ENCODE results near the gene CPAMD8.
A peak's percentile ranks its signal among the peaks of the same experiment; 100 is the strongest.
"Not testable (repeated sequence)": the region's sequence is repeated elsewhere in the genome, so short reads cannot be mapped to it uniquely, and the experiment has no call there.

CPAMD8 gene

DNA sequence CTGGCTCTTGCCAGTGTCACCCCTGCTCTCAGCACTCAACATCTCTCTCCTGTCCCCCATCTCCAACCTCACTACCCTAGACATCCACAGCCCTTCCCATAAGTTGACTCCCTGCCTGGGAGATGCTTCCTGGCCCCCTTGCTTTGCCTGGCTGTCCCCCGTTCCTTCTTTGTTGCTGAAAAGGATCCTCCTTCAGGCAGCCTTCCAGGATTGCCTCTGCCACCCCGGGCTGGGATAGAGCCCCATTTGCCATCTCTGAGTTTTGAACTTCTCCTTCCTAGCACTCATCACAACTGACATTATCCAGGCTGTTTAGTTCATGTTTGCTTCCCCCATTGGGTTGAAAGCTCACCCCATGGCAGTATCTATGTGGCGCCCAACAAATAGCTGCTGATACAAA lies 20.0 kb downstream of the CPAMD8 start:
- no peak overlapping the region for H3K4me3 ChIP-seq
- H3K27ac ChIP-seq, result no peak overlapping the region

DNA sequence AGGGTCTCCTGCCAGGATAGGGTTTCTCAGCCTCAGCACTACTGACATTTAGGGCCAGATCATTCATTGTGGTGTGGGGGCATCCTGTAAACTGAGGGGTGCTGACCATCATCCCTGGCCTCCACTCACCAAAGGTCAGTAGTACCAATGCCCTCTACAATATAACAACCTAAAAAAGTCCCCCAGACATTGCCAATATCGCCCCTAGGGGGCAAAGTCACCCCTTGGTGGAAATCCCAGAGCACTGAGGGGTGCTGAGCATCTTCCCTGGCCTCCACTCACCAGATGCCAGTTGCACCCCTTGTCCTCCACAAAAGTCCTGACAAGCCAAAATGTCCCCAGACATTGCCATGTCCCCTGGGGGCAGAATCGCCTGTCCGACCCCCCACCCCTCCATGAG lies 21.6 kb downstream of the CPAMD8 start:
- no peak overlapping the region for H3K4me3 ChIP-seq

DNA sequence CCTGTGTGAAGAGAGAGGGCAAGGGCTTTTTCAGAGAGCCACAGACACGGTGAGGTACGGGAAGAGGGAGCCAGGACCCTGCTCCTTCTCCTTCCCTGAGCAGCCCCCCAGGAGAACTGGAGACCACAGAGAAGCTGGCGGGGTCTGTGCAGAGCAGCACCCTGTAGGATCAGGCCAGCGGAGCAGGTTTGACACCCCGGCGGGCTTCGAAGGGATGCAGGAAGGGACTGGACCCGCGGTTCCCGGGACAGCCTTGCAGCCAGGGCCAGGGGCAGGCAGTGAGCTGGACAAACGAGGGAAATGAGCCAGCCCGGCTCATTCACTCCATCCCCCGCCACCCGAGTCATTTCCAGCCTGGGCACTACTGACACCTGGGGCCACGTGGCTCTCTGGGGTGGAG lies 22.2 kb downstream of the CPAMD8 start:
- H3K4me3 ChIP-seq, result no peak overlapping the region
- H3K27ac ChIP-seq, result no peak overlapping the region

More for the DNA sequence above, 21.6 kb downstream of the CPAMD8 start:
- H3K27ac ChIP-seq, result no peak overlapping the region

DNA sequence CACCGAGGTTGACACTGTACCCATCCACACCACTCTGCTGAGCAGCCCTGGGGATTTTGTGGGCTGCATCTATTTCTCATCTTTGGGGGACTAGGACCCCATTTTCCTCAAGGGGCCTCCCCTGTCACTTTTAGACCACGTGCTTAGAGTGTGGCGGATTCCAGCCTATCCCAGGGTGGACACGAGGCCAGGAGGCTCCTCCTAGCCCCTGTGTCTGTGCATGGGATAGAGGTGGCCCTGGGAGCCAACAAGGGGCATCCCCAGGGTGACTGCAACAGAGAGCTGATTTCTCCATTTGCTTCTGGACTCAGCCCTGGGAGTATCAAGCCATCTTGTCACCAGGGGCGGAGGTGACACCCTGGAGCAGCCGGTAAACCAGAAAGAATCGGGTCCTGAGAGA lies 24.2 kb downstream of the CPAMD8 start:
- no peak overlapping the region for H3K4me3 ChIP-seq

DNA sequence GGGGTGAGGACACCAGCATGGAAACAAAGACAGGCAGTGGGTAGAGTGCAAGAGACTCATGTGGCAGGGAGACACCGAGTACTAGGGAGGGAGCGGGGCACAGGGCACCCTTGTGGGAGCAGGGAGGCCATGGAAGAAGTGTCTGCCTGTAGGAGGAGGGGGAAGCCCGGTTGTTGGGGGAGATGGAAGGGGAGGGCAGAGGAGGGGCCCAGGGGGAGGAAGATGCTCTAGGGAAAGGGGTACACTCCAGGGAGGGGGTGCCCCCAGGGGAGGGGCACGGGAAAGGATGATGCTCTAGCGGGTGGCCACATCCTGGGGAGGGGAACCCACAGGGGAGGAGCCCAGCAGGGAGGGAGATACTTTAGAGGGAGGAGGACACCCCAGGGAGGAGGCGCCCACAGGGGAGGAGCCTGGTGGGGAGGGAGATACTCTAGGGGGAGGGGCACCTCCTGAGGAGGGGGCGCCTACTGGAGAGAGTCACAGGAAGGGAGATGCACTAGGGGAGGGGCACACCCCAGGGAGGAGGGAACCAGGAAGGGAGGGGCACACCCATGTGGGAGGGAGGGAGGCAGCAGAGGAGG lies 24.9 kb downstream of the CPAMD8 start:
- Histone ChIP-seq H3K27ac (peak overlapping the region in 1 of 21 experiments; percentile 75), H3K4me3 (no peak overlapping the region)

More for the DNA sequence above, 24.2 kb downstream of the CPAMD8 start:
- no peak overlapping the region for H3K27ac ChIP-seq

DNA sequence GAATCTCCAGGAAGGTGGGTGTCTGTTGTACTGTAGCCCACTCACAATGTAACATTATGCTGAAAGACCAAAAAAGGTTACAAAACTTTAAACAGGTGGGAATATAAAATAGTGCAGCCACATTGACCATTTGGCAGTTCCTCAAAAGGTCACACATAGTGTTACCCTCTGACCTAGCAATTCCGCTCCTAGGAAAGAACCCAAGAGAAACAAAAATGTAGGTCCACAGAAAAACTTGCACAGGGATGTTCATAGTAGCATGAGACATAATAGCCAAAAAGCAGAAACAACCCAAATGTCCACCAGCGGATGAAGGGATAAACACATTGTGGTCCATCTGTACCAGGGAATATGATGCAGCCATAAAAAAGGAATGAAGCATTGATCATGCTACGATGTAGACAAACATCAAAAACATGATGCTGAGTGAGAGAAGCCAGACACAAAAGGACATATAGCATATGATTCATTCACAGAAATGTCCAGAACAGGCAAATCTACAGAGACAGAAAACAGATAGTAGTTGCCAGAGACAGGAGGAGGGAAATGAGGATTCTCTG lies 27.9 kb downstream of the CPAMD8 start:
- no peak overlapping the region for H3K27ac ChIP-seq

DNA sequence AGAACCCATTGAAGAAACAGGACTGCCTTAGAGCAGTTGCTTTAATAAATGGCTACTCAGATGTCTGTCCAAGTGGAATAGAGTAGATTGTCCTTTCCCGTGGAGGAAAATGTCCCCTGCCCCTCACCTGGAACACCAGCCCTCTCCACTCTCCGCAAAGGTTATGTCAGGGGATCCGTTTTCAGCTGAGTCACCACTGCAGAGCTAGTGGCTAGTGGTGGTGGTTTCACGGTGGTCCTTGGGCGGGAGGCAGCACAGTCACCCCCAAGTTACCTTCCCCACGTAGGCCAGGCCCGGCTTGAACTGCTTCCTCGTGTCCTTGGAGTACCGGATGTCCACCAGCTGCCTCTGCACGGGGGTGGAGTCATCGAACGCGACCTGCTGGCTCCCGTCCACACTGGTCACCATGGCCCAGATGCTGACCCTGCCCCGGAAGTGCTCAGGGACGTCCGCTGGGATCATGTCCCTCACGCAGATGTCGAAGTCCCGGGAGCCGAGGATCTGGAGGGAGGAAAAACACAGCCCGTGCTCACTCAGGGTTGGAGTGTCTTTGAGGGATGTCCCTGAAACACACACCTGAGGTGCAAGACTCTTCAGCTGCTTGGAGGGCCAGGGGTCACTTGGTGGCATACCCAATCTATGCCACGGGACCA lies 29.6 kb downstream of the CPAMD8 start:
- H3K27ac ChIP-seq, H3K4me3 ChIP-seq: not testable (repeated sequence)

More for the DNA sequence above, 27.9 kb downstream of the CPAMD8 start:
- no peak overlapping the region for H3K4me3 ChIP-seq

DNA sequence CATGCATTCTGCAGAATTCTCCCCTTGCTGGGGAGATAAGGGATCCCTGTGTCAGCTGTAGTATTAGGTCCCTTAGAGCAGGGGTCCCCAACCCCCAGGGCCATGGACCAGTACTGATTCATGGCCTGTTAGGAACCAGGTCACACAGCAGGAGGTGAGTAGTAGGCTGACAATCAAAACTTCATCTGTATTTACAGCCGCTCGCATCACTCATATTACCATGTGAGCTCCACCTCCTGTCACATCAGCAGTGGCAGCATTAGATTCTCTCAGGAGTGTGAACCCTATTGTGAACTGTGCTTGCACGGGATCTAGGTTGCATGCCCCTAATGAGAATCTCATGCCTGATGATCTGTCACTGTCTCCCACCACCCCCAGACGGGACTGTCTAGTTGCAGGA lies 37.9 kb downstream of the CPAMD8 start:
- Histone ChIP-seq H3K4me3 (no peak overlapping the region), H3K27ac (no peak overlapping the region)

DNA sequence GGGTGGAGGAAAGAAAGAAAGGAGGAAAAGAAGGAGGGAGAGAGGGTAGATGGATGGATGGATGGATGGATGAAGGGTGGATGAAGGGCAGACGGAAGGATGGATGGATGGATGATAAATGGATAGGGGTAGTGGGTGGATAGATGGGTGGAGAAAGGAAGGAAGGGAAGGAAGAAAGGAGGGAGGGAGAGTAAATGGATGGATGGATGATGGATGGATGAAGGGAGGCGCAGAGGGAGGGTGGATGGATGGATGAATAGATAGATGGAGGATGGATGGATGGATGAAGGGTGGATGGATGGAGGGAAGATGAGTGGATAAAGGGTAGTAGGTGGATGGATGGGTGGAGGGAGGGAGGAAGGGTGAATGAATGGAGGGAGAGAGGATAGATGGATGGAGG lies 41.2 kb downstream of the CPAMD8 start:
- Histone ChIP-seq H3K27ac (no peak overlapping the region), H3K4me3 (no peak overlapping the region)

DNA sequence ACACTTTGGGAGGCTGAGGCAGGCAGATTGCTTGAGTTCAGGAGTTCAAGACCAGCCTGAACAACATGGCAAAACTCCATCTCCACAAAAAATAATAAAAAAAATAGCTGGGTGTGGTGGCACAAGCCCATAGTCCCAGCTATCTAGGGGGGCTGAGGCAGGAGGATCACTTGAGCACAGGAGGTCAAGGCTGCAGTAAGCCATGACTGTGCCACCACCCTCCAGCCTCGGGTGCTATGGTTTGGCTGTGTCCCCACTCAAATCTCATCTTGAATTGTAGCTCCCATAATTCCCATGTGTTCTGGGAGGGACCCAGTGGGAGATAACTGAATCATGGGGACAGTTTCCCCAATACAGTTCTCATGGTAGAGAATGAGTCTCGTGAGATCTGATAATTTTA lies 44.0 kb downstream of the CPAMD8 start:
- not testable (repeated sequence) for H3K27ac ChIP-seq, H3K4me3 ChIP-seq

DNA sequence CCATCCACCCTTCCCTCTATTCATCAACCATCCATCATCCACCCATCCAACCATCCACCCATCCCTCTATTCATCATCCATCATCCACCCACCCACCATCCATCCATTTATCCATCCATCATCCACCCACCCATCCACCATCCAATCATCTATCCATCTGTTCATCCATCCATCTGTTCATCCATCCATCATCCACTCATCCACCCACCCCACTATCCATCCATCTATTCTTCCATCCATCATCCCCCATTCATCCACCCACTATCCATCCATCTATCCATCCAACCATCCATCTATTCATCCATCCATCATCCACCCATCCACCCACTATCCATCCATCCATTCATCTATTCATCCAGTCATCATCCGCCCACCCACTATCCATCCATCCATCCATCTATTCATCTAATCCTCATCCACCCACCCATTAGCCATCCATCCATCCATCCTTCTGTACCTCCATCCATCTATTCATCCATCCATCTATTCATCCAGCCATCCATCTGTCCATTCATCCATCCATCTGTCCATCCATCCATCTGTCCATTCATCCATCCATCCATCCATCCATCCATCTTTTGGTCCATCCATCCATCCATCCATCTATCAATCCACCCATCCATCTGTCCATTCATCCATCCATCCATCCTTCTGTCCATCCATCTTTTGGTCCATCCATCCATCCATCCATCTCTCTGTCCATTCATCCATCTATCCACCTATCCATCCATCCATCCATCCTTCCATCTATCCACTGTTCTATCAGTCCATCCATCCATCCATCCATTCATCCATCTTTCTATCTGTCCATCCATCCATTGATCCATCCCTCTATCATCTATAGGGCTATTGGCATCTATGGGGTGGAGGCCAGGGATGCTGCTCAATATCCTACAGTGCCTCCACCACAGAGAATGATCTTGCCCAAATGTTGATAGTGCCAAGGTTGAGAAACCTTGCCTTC lies 47.5 kb downstream of the CPAMD8 start:
- Histone ChIP-seq H3K27ac (no peak overlapping the region), H3K4me3 (no peak overlapping the region)

DNA sequence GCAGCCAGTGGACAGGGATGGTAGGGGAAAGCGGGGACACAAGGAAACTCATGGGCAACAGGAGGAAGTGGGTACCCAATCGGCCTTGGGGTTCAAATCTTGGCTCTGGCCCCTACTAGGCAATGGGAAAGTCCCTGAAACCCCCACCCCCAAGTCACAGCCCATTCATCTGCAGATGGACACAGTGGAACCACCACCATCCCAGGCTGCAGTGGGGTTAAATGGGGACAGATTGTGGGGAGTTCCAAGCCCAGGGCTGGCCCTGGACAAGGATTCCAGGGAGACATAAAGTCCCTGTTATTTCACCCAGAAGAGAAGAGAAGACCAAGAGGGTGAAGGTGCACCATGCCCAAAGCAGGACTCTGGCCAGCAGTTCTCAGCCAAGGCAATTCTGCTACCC lies 48.5 kb downstream of the CPAMD8 start:
- H3K4me3 ChIP-seq, result no peak overlapping the region
- no peak overlapping the region for H3K27ac ChIP-seq

DNA sequence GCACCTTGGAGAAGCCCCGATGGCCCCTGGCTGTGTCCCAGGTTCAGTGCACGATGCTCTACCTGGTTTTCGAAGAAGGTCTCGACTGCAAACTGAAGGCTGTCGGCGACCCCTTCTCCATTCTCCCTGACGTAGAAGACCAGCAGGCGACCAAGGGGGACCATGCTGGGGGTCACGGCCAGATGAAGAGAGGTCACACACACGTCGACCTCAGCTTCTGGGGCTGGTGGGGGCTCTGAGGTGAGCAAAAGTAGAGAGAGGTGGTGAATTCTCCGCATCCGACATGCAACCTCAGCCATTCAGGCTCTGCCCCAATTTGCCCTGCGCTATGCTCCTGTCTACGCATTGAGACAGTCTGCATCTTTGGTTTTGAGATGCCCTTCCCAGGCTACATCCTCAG lies 49.3 kb downstream of the CPAMD8 start:
- no peak overlapping the region for H3K4me3 ChIP-seq
- H3K27ac ChIP-seq, result no peak overlapping the region

DNA sequence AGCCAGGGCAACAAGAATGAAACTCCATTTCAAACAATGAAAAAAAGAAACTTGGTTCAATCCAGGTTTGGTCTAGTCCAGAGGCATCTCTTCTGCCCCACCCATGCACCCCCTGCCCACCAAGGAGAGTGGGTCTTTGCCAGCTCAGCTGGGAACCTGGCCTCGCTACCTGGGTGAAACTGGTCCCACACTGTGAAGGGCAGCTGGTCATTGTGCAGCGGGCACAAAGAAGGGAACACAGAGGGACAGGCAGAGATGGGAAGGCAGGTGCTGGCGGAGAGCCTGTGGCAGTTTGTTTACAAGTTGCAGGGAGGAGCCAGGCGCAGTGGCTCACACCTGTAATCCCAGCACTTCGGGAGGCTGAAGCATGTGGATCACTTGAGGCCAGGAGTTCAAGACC lies 50.2 kb downstream of the CPAMD8 start:
- H3K4me3 ChIP-seq, result no peak overlapping the region
- no peak overlapping the region for H3K27ac ChIP-seq

DNA sequence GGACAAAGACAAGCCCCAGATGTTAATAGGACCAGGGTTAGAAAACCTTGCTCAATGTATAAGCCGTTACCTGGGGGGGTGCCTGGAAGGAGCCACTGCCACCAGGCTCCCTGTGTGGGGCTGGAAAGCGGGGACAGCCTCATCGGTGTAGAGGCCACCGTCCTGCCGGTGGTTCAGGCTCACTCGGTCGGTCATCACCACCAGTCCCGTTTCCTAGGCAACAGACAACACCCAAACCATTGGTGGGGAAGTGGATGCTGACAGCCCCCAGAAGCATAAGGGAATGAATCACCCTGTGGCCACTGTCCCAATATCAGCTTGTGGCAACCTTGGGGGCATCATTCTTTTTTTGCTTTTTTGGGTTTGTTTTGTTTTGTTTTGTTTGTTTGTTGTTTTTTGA lies 55.8 kb downstream of the CPAMD8 start:
- H3K27ac ChIP-seq, result no peak overlapping the region
- no peak overlapping the region for H3K4me3 ChIP-seq

DNA sequence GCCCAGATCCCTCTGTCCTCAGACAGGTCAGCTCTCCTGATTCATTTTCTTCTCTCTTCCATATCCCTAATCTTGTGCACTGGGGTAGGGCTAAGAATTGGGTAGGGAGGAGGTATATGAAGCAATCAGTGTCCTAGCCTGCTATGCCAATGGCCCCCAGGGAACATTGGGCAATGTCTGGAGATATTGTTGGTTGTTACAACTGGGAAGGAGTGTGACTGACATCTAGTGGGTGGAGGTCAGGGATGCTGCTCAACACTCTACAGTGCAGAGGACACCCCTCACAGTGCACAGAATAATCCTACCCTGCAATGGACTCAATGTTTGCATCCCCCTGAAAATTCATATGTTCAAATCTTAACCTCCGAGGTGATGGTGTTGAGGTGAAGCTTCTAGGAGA lies 57.5 kb downstream of the CPAMD8 start:
- H3K4me3 ChIP-seq, result no peak overlapping the region
- no peak overlapping the region for H3K27ac ChIP-seq

DNA sequence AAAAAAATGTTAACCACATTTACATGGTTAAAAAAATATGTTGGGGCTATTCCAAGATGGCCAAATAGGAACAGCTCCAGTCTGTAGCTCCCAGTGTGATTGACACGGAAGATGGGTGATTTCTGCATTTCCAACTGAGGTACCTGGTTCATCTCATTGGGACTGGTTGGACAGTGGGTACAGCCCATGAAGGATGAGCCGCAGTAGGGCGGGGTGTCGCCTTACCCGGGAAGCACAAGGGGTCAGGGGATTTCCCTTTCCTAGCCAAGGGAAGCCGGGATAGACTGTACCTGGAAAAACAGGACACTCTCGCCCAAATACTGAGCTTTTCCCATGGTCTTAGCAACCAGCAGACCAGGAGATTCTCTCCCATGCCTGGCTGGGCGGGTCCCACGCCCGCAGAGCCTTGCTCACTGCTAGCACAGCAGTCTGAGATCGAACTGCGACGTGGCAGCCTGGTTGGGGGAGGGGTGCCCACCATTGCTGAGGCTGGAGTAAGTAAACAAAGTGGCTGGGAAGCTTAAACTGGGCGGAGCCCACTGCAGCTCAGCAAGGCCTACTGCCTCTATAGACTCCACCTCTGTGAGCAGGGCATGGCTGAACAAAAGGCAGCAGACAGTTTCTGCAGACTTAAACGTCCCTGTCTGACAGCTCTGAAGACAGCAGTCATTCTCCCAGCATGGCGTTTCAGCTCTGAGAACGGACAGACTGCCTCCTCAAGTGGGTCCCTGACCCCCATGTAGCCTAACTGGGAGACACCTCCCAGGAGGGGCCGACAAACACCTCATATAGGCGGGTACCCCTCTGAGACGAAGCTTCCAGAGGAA lies 65.4 kb downstream of the CPAMD8 start:
- not testable (repeated sequence) for H3K4me3 ChIP-seq, H3K27ac ChIP-seq

DNA sequence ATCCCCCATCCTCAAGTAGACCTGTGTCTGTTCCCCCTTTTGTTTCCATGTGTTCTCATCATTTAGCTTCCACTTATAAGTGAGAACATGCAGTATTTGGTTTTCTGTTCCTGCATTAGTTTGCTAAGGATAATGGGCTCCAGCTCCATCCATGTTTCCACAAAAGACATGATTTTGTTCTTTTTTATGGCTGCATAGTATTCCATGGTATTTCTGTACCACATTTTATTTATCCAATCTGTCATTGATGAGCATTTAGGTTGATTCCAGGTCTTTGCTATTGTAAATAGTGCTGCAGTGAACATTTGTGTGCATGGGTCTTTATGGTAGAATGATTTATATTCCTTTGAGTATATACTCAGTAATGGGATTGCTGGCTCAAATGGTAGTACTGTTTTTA lies 68.3 kb downstream of the CPAMD8 start:
- H3K27ac ChIP-seq, H3K4me3 ChIP-seq: not testable (repeated sequence)

DNA sequence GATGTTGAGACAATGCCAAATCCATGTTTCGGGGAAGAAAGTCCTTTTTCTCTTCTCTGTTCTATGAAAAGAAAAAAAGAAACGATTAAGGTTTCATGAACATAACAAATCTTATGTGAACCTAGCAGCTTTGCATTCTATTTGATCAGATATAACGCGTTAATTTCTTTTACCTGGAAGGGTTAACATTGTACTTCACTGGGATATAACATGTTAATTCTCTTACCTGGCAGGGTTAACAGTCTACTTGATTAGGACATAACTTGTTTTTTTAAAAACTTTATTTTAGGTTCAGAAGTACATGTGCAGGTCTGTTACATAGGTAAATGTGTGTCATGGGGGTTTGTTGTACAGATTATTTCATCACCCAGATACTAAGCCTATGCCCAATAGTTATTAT lies 68.8 kb downstream of the CPAMD8 start:
- Histone ChIP-seq H3K4me3 (no peak overlapping the region), H3K27ac (no peak overlapping the region)
